Measurements from ENCODE around the gene CLASRP.

CLASRP gene

DNA sequence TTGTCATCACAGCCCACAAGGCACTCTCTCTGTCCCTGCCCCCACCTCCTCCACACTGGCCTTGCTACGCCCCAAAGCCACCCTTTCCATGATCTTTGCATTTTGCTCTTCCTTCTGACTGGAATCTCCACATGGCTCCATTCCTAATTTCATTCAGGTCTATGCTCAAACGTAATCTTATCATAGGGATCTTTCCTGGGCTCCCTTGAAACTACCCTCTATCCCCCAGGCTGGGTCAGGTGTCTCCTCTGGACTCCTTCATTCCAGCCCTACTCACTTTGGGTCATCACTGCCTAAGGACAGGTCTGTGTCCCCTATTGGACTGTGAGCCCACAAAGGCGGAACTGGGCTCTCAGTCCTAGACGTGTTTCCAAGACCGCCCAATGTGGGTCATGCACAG is 43.3 kb downstream of the CLASRP start:
- no peak for DNase-seq
- peaks cover 2% of the 10 kb centered on the region; the same call in 1 of the 2 replicates for H3F3A ChIP-seq (ENCODE audit: insufficient read depth, low read length)
- H3K79me2 ChIP-seq (ENCODE audit: low read length): peaks cover 54% of the 10 kb centered on the region
- 0 out of 2 replicates have a peak, but pooled peaks cover 2% of the 10 kb centered on the region for H3K36me3 ChIP-seq (replicated peaks; ENCODE audit: insufficient read depth, low read length)
- TF ChIP-seq EZH2 (optimal IDR thresholded peaks at IDR 0.05; ENCODE audit: low read depth, low read length) (no peak), EZH2phosphoT487 (IDR thresholded peaks at IDR 0.05; ENCODE audit: low read length) (no peak)
- TF ChIP-seq, protein P1, sequence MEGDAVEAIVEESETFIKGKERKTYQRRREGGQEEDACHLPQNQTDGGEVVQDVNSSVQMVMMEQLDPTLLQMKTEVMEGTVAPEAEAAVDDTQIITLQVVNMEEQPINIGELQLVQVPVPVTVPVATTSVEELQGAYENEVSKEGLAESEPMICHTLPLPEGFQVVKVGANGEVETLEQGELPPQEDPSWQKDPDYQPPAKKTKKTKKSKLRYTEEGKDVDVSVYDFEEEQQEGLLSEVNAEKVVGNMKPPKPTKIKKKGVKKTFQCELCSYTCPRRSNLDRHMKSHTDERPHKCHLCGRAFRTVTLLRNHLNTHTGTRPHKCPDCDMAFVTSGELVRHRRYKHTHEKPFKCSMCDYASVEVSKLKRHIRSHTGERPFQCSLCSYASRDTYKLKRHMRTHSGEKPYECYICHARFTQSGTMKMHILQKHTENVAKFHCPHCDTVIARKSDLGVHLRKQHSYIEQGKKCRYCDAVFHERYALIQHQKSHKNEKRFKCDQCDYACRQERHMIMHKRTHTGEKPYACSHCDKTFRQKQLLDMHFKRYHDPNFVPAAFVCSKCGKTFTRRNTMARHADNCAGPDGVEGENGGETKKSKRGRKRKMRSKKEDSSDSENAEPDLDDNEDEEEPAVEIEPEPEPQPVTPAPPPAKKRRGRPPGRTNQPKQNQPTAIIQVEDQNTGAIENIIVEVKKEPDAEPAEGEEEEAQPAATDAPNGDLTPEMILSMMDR (IDR thresholded peaks at IDR 0.05; ENCODE audit: low read length): no peak
- no peak overlapping the region for H2AFZ ChIP-seq (ENCODE audit: low read length)
- H3K9ac ChIP-seq (ENCODE audit: low read length): no peak overlapping the region
- H3K27ac ChIP-seq (ENCODE audit: low read length): no peak overlapping the region
- no peaks in the 10 kb centered on the region for H3K27me3 ChIP-seq (replicated peaks; ENCODE audit: insufficient read depth, low read length)
- H3K9me3 ChIP-seq (replicated peaks; ENCODE audit: insufficient read depth, low read length): no peaks in the 10 kb centered on the region
- no peak overlapping the region for H3K4me3 ChIP-seq (ENCODE audit: low read length)
- H4K20me1 ChIP-seq (ENCODE audit: insufficient read depth, low read length): no peaks in the 10 kb centered on the region
- H3K4me2 ChIP-seq (ENCODE audit: low read depth, low read length): no peak overlapping the region
- no peaks in the 10 kb centered on the region for H3K9me2 ChIP-seq (replicated peaks; ENCODE audit: insufficient read depth, low read length)
- peaks cover 6% of the 10 kb centered on the region for H3K4me1 ChIP-seq (ENCODE audit: low read length)

- Histone ChIP-seq H3K4me2 (ENCODE audit: low read depth, low read length) (no peak overlapping the region), H3K4me3 (ENCODE audit: low read length) (no peak overlapping the region), H3K36me3 (replicated peaks; ENCODE audit: insufficient read depth, low read length) (0 out of 2 replicates have a peak, but pooled peaks cover 5% of the 10 kb centered on the region), H3K27me3 (replicated peaks; ENCODE audit: insufficient read depth, low read length) (no peaks in the 10 kb centered on the region), H3K9ac (ENCODE audit: low read length) (no peak overlapping the region), H4K20me1 (ENCODE audit: insufficient read depth, low read length) (no peaks in the 10 kb centered on the region), H3K4me1 (ENCODE audit: low read length) (peaks cover 5% of the 10 kb centered on the region; the same call in 1 of the 2 replicates), H2AFZ (ENCODE audit: low read length) (no peak overlapping the region), H3K27ac (ENCODE audit: low read length) (no peak overlapping the region), H3K79me2 (ENCODE audit: low read length) (peaks cover 38% of the 10 kb centered on the region), H3K9me3 (replicated peaks; ENCODE audit: insufficient read depth, low read length) (no peaks in the 10 kb centered on the region), H3K9me2 (replicated peaks; ENCODE audit: insufficient read depth, low read length) (no peaks in the 10 kb centered on the region), H3F3A (ENCODE audit: insufficient read depth, low read length) (peaks cover 8% of the 10 kb centered on the region)
- no peak for DNase-seq
- TF ChIP-seq EZH2phosphoT487 (IDR thresholded peaks at IDR 0.05; ENCODE audit: low read length): no peak
Measured at GRCh38 chr19:45086480-45086879, 47.6 kb downstream of the CLASRP start.

GRCh38 chr19:45087531-45087930 is 48.7 kb downstream of the CLASRP start:
- Histone ChIP-seq H3K9me2 (replicated peaks; ENCODE audit: insufficient read depth, low read length) (no peaks in the 10 kb centered on the region), H3K4me2 (ENCODE audit: low read depth, low read length) (no peak overlapping the region), H3K79me2 (ENCODE audit: low read length) (peaks cover 28% of the 10 kb centered on the region), H3K9me3 (replicated peaks; ENCODE audit: insufficient read depth, low read length) (no peaks in the 10 kb centered on the region), H3K9ac (ENCODE audit: low read length) (no peak overlapping the region), H3K4me3 (ENCODE audit: low read length) (no peak overlapping the region), H2AFZ (ENCODE audit: low read length) (no peak overlapping the region), H3K27me3 (replicated peaks; ENCODE audit: insufficient read depth, low read length) (no peaks in the 10 kb centered on the region), H4K20me1 (ENCODE audit: insufficient read depth, low read length) (no peaks in the 10 kb centered on the region), H3K27ac (ENCODE audit: low read length) (no peak overlapping the region), H3K4me1 (ENCODE audit: low read length) (peaks cover 5% of the 10 kb centered on the region; the same call in 1 of the 2 replicates), H3K36me3 (replicated peaks; ENCODE audit: insufficient read depth, low read length) (0 out of 2 replicates have a peak, but pooled peaks cover 3% of the 10 kb centered on the region), H3F3A (ENCODE audit: insufficient read depth, low read length) (peaks cover 17% of the 10 kb centered on the region)
- no peak for DNase-seq
- no peak for TF ChIP-seq EZH2phosphoT487 (IDR thresholded peaks at IDR 0.05; ENCODE audit: low read length)

- peaks cover 10% of the 10 kb centered on the region for H3K4me1 ChIP-seq (ENCODE audit: low read length)
- no peak overlapping the region for H3K9ac ChIP-seq (ENCODE audit: low read length)
- TF ChIP-seq EZH2 (optimal IDR thresholded peaks at IDR 0.05; ENCODE audit: low read depth, low read length) (no peak), EZH2phosphoT487 (IDR thresholded peaks at IDR 0.05; ENCODE audit: low read length) (no peak)
- H3K27me3 ChIP-seq (replicated peaks; ENCODE audit: insufficient read depth, low read length): no peaks in the 10 kb centered on the region
- no peak overlapping the region for H3K4me2 ChIP-seq (ENCODE audit: low read depth, low read length)
- peaks cover 35% of the 10 kb centered on the region for H3K79me2 ChIP-seq (ENCODE audit: low read length)
- DNase-seq: no peak
- H3K27ac ChIP-seq (ENCODE audit: low read length): no peak overlapping the region
- 0 out of 2 replicates have a peak, but pooled peaks cover 3% of the 10 kb centered on the region for H3K36me3 ChIP-seq (replicated peaks; ENCODE audit: insufficient read depth, low read length)
- no peaks in the 10 kb centered on the region for H4K20me1 ChIP-seq (ENCODE audit: insufficient read depth, low read length)
- no peak overlapping the region for H2AFZ ChIP-seq (ENCODE audit: low read length)
- H3K9me2 ChIP-seq (replicated peaks; ENCODE audit: insufficient read depth, low read length): no peaks in the 10 kb centered on the region
- no peaks in the 10 kb centered on the region for H3K9me3 ChIP-seq (replicated peaks; ENCODE audit: insufficient read depth, low read length)
- peaks cover 26% of the 10 kb centered on the region for H3F3A ChIP-seq (ENCODE audit: insufficient read depth, low read length)
- no peak overlapping the region for H3K4me3 ChIP-seq (ENCODE audit: low read length)
Measured at GRCh38 chr19:45090034-45090433, 51.2 kb downstream of the CLASRP start.
